Activated CD4-positive, alpha-beta memory T cell treated with anti-CD3 and anti-CD28 coated beads, Interleukin-2, amount 10 ng/mL, durations not matched to agents 7 days and 5 days (primary cell): ENCODE data around the gene PROP1. TPM values are rescaled to one million over a fixed set of nuclear protein-coding genes. Genes with fewer than 3 reads are reported as not detected.
"Not testable (repeated sequence)": the region's sequence is repeated elsewhere in the genome, so short reads cannot be mapped to it uniquely, and the experiment has no call there.

Experiments
- CTCF ChIA-PET: fragments of 350-600 bp; sonication (Branson Sonifier 250); formaldehyde crosslinking; loops from one replicate; lab custom pipeline; 2021; ENCODE audit warnings: antibody characterized with exemption, inconsistent platforms; lab: Charles Lee
- POLR2A ChIA-PET: fragments of 350-600 bp; sonication (Branson Sonifier 250); formaldehyde crosslinking; loops from one replicate; lab custom pipeline; 2021; ENCODE audit warnings: antibody characterized with exemption; lab: Charles Lee
- DNase-seq: peaks from one replicate; pipeline ENCODE4 v3.0.0-alpha.2; 2020
- H3K27ac Mint-ChIP-seq: one replicate; pipeline ENCODE4 v1.8.0; 2021; ENCODE audit warnings: mild to moderate bottlenecking, mixed read lengths
- H3K27me3 Mint-ChIP-seq: one replicate; pipeline ENCODE4 v1.8.0; 2021; ENCODE audit warnings: mixed read lengths
- H3K36me3 Mint-ChIP-seq: one replicate; pipeline ENCODE4 v1.8.0; 2021; ENCODE audit warnings: low read depth, mixed read lengths
- H3K4me1 Mint-ChIP-seq: one replicate; pipeline ENCODE4 v1.8.0; 2021; ENCODE audit warnings: mixed read lengths
- H3K4me3 Mint-ChIP-seq: one replicate; pipeline ENCODE4 v1.8.0; 2021; ENCODE audit warnings: mild to moderate bottlenecking, mixed read lengths
- H3K9me3 Mint-ChIP-seq: one replicate; pipeline ENCODE4 v1.8.0; 2021; ENCODE audit warnings: mixed read lengths
- total RNA-seq, 2 experiments: library from RNA; stranded (reverse); gene quantifications; one replicate each; pipeline ENCODE4 v1.2.3, GENCODE V29; 2021

Gene PROP1
- total RNA-seq, 2 experiments from 2014 or later = not detected

DNA sequence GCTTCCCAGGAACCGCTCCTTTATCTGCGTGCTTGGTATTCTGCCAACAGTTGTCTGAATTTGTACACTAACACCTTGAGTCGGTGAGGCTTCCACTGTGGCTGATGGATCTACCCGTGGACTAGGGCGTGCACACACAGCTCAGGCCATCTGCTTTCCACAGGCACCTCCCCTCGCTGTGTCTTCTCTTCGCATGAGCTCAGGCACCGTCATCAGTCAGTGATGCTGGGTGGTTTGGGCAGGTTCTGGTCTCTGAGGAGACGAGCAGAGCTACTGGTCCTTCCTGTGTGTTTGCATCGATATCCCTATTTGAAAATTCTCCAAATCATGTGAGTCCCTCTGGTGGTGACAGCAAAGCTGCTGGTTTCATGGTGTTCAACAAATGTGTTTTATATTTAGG, 48.1 kb downstream of the PROP1 start:
- CTCF ChIA-PET, DNase-seq, H3K4me3 Mint-ChIP-seq, POLR2A ChIA-PET, H3K27ac Mint-ChIP-seq, H3K4me1 Mint-ChIP-seq, H3K36me3 Mint-ChIP-seq, H3K27me3 Mint-ChIP-seq, H3K9me3 Mint-ChIP-seq: not testable (repeated sequence)

DNA sequence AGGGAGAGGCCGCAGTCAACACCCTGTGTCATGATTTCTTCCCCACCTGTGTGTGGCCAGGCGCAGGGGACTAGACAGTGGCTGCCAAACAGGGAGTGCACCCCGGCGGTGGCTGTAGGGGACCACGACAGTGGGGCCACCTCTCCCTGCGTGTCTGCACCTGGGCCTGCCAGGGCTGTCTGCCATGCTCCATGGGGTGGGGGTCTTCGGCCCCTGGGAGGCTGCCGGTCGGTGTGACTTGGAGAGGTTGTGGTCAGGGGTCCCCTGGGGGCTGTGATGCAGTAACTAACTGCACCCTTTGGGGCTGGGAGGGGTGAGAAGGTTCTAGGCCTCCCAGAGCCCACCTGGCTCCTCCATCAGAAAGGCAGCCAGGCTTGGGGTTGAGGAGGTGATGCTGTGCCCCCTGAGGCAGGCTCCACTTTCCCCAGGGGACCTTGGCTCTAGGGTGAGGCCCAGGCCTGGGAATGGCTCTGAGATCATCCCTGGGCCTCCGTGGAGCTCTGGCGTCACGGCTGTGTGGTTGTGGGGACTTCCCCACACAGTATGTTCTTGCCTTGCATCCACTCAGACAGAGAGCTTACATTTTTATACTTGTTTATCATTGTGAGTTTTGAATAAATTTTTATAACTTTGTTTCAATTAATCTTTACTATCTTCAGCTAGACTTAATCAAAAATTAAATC, 50.3 kb downstream of the PROP1 start:
- DNase-seq, H3K4me3 Mint-ChIP-seq, H3K27ac Mint-ChIP-seq, CTCF ChIA-PET, POLR2A ChIA-PET, H3K36me3 Mint-ChIP-seq, H3K27me3 Mint-ChIP-seq, H3K9me3 Mint-ChIP-seq, H3K4me1 Mint-ChIP-seq: not testable (repeated sequence)

DNA sequence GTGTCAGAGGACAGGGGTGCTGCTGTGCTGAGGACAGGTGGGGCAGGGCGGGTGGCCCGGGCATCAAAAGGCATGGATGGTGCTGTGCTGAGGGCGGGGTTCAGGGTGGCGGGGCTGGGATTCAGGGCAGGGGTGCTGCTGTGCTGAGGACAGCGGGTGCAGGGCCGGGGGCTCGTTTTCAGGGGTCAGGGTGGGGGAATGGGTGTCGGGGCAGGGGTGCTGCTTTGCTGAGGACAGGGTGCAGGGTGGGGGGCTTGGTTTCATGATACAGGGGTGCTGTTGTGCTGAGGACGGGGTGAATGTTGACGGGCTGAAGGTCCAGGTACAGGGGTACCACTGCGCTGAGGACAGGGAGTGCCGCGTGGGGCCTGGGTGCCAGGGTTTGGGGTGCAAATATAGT, 50.9 kb downstream of the PROP1 start:
- CTCF ChIA-PET, H3K36me3 Mint-ChIP-seq, H3K4me1 Mint-ChIP-seq, H3K9me3 Mint-ChIP-seq, DNase-seq, POLR2A ChIA-PET, H3K27ac Mint-ChIP-seq, H3K27me3 Mint-ChIP-seq: not testable (repeated sequence)
- peak overlapping the region; percentile 30 for H3K4me3 Mint-ChIP-seq

DNA sequence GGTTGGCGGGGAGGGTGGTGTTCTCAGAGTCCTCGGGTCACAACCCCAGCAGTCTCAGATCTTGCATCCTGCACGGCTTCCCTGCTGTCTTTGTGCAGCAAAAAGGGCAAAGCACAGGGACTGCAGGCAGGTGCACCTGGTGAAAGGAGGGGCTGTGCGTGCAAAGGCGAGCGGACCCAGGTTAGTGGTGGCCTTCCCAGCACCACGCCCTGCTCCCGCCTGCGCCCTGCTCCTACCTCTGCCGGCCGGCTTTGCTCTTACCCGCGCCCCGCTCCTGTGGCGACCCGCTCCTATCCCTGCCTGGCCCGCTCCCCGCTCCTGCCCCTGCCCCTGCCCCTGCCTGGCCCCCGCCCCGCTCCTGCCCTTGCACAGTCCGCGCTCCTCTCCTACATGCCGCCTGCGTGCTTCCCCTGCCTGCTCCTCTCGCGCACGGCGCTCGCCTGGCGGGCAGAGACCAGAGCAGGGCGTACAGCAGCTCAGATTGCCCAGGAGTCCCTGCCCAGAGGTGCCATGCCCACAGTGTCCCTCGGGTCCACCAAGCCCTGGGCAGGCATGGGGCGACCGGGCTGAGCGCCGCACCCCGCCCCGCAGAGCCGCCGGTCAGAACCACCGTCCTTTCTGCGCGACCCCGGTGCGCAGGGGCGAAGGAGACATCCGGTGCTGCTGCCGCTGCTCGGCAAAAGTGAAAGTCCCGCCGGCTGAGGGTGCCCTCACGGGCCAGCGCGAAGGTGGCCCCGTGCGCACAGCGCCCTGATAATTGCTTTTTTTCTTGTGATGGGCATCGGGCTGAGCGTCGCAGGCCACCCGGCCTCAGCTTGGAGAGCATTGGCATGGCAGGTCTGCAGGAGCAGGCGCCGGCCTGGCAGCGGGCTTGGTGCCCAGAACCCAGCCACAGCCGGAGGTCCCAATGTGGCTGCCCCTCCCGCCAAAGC, 52.0 kb downstream of the PROP1 start:
- DNase-seq = peak; percentile 63
- POLR2A ChIA-PET, H3K27ac Mint-ChIP-seq, H3K36me3 Mint-ChIP-seq, H3K27me3 Mint-ChIP-seq, CTCF ChIA-PET, H3K9me3 Mint-ChIP-seq, H3K4me1 Mint-ChIP-seq: not testable (repeated sequence)
- H3K4me3 Mint-ChIP-seq = peak overlapping the region; percentile 71

DNA sequence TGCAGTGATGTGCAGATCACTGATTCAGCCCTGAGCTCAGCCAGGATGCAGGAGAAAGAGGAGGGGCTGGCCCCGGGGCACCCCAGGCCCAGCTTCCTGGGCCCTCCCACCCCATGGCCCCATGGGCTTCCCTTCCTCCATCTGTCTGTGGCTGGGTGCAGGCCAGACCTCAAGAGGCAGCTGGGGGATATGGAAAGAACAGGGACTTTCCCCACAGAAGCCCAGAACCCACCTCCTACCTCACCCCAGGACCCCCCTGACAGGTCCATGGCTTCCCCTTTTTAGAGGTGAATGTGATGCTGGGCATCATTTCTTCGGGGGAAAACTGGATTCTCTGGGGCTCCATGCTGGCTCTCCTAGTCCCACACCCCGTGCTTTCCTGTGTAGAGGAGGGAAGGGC, 53.1 kb downstream of the PROP1 start:
- H3K27me3 Mint-ChIP-seq, H3K27ac Mint-ChIP-seq, H3K4me1 Mint-ChIP-seq, H3K9me3 Mint-ChIP-seq, POLR2A ChIA-PET, DNase-seq, H3K36me3 Mint-ChIP-seq, CTCF ChIA-PET, H3K4me3 Mint-ChIP-seq: not testable (repeated sequence)

Other genes with a start within 250 kb of the PROP1 start
- gene FAM153A, start 213.3 kb downstream of the PROP1 start, total RNA-seq = 10 to 100 TPM; 33.7 to 37.5 TPM
- gene N4BP3, start 117.3 kb upstream of the PROP1 start, total RNA-seq = 1 to 10 TPM; 4.3 to 4.4 TPM
- 10 to 100 TPM; 17.0 to 19.3 TPM for gene RMND5B, start 134.8 kb upstream of the PROP1 start, total RNA-seq
- 100 to 1,000 TPM; 101 to 106 TPM for gene NHP2, start 157.6 kb upstream of the PROP1 start, total RNA-seq
- gene GMCL2, start 191.1 kb upstream of the PROP1 start, total RNA-seq = not detected
- 100 to 1,000 TPM; 177 to 186 TPM for gene HNRNPAB, start 208.3 kb upstream of the PROP1 start, total RNA-seq
- 100 to 1,000 TPM; 106 to 112 TPM for gene PHYKPL, start 236.6 kb upstream of the PROP1 start, total RNA-seq